Activated gamma-delta T cell treated with Interleukin-2 at 50 U/mL for 16 hours (primary cell): ENCODE results near the gene PDE4A.
"Not testable (repeated sequence)": the region's sequence is repeated elsewhere in the genome, so short reads cannot be mapped to it uniquely, and the experiment has no call there.

Experiments used
- DNase-seq: peaks from one replicate; pipeline ENCODE4 v3.0.0-alpha.2; 2020

The PDE4A gene

DNA sequence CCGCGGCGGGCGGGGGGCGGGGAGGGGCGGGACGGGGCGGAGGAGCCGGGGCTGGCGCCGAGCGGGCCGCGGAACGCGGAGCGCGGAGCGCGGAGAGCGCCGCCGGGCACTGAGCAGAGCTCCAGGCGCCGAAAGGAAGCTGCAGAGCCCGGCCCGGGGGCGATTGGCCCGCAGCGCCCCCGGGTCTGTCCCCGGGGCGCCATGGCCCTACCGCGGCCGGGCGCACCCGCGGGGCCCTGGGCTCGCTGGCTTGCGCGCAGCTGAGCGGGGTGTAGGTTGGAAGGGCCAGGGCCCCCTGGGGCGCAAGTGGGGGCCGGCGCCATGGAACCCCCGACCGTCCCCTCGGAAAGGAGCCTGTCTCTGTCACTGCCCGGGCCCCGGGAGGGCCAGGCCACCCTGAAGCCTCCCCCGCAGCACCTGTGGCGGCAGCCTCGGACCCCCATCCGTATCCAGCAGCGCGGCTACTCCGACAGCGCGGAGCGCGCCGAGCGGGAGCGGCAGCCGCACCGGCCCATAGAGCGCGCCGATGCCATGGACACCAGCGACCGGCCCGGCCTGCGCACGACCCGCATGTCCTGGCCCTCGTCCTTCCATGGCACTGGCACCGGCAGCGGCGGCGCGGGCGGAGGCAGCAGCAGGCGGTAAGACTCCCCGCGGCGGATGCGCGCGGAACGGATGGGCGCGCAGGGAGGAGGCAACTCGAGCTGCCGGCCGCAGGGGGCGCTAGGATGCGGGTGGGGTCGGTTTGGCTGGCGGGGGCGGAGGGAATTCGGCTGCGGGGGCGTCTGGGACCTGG is at the start of gene PDE4A:
TSS of gene PDE4A (plus strand) at position 95 of the 796 bp plus-strand sequence. CDS start at position 322, 227 bp downstream.
- DNase-seq = peak; percentile 51

DNA sequence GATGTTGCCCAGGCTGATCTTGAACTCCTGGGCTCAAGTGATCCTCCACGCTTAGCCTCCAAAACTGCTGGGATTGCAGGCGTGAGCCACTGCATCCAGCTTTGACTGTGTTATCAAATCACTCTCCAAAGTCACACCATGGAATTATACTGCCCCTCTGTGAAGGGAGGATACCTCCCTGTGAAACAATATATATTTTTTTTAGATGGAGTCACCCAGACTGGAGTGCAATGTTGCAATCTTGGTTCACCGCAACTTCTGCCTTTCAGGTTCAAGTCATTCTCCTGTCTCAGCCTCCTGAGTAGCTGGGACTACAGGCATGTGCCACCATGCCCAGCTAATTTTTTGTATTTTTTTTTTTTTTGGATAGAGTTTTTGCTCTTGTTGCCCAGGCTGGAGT is 47.6 kb upstream of the PDE4A start:
- DNase-seq = no peak

GRCh38 chr19:10374931-10375330 is 45.4 kb upstream of the PDE4A start:
- no peak for DNase-seq

- DNase-seq = not testable (repeated sequence)
Measured at GRCh38 chr19:10377140-10377640, 43.1 kb upstream of the PDE4A start.

- DNase-seq = no peak
Measured at GRCh38 chr19:10378124-10378523, 42.2 kb upstream of the PDE4A start.

DNA sequence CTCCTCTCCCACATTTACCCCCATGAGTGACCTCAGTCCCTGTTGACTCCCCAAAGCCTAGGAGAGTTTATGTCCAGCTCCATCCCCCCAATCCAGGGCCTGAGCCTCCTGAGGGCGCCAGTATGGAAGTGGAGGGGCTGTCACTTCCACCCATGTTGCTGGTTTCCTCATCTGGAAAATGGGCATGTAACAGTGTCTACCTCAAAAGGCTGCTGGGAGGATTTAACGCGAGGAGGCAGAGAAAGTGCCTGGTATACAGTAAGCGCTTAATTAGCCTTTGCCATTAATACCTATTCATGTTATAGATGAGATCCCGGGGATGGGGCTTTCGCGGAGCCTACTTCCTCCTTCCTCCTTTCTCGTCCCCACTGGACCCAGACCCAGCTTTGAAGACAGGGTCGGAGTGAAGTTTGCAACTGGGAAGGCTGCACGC is 40.4 kb upstream of the PDE4A start:
- no peak for DNase-seq

GRCh38 chr19:10380313-10381102 is 39.8 kb upstream of the PDE4A start, which contains the start of gene TYK2:
Gene TYK2, minus strand, starts transcription at chr19:10380572. Its CDS starts 2,166 bp downstream, at chr19:10378406.
- peak; percentile 94 for DNase-seq

DNA sequence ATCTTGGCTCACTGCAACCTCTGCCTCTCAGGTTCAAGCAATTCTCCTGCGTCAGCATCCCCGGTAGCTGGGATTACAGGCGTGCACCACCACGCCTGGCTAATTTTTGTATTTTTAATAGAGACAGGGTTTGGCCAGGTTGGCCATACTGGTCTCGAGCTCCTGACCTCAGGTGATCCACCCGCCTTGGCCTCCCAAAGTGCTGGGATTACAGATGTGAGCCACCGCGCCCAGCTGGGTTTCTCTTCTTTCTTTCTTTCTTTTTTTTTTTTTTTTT is 37.2 kb upstream of the PDE4A start:
- DNase-seq = not testable (repeated sequence)

- no peak for DNase-seq
Measured at GRCh38 chr19:10384580-10384979, 35.8 kb upstream of the PDE4A start.

- peak; percentile 87 for DNase-seq
Measured at GRCh38 chr19:10388957-10389356, 31.4 kb upstream of the PDE4A start.

- no peak for DNase-seq
Measured at GRCh38 chr19:10389863-10390262, 30.5 kb upstream of the PDE4A start.

- peak; percentile 63 for DNase-seq
Measured at GRCh38 chr19:10390652-10391286, 29.6 kb upstream of the PDE4A start.

DNA sequence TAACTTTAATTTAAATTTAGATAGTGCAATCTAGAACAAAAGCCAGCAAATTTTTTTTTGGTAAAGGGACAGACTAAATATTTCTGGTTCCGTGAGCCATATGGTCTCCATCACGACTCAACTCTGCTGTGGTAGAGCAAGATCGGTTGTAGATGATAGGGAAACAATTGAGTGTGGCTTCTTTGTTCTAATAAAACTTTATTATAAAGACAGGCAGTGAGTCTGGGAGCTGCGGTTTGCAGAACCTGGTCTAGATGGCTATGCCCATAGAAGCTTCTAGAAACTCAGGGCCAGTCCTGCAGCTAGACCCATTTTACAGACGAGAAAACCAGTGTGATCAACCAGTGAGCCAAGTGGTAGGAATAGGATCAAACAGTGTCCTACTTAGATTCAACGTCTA is 28.2 kb upstream of the PDE4A start:
- DNase-seq = no peak

DNA sequence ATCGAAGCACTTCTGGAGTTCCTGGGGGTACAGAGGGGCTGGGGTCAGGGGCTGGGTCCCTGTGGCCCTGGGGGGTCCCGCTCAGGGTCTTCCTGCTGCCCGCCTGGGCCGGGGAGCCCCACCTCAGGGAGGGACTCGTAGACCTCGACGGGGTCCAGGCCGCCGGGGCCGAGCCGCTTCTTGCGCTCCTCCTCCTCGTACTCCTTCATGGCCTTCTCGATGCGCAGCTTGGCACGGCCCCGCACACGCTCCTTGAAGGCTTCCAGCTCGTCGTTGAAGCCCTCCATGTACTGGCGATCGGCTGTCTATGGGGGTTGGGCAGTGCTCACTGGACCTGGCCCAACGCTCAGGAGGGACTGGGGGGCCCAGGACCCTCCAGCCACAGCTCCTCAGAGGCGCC is 27.2 kb upstream of the PDE4A start:
- DNase-seq = no peak

- DNase-seq = no peak
Measured at GRCh38 chr19:10395003-10395402, 25.3 kb upstream of the PDE4A start.

DNA sequence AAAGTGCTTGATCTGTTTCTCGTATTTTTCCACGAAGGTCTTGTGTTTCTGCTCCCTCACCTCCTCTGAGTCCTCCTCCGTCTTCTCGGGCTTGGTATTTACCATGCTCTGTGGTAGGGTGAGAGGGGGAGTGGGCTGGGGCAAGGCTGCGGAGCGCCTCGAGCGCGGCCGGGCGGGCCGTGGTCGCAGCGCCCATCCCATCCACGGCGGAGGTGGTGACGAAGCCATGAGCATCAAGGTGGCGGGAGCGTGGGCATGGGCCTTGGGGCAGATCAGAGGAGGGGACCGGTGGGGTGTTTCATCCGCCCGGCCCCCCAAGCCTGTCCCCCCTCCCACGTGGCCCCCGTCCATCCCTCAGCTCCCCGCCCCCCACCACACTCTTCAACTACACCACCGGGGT is 24.9 kb upstream of the PDE4A start:
- no peak for DNase-seq

GRCh38 chr19:10395917-10396316 is 24.4 kb upstream of the PDE4A start:
- DNase-seq = no peak

GRCh38 chr19:10398819-10399218 is 21.5 kb upstream of the PDE4A start:
- DNase-seq = no peak

GRCh38 chr19:10399340-10399739 is 21.0 kb upstream of the PDE4A start:
- DNase-seq = not testable (repeated sequence)

GRCh38 chr19:10399878-10400277 is 20.5 kb upstream of the PDE4A start:
- DNase-seq = no peak

DNA sequence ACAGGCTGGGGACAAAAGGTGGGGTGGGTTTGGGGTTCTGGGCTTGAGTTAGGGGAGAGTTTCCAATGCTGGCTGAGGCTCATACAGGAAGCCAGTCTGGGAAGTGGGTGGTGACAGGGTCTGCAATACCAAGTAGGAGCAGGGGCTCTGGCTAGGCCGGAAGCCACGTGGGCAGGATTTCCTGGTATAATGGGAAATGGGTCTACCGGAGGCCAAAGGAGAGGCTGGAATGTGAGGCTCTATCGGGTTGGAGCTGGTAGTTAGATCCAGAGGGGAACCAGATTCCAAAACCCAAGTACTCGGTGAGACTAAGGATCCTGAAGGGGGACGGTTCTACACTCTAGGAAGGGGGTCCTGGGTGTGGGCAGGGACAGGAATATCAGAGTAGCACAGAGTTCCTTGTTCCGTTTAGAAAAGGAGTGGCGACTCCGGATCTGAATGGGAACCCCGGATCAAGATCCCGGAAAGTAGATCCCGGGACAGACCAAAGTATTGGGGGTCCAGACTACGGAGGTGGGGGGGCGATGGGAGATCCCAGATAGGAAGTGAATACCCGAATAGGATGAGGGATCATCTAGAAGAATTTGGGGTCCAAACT is 17.8 kb upstream of the PDE4A start:
- no peak for DNase-seq

DNA sequence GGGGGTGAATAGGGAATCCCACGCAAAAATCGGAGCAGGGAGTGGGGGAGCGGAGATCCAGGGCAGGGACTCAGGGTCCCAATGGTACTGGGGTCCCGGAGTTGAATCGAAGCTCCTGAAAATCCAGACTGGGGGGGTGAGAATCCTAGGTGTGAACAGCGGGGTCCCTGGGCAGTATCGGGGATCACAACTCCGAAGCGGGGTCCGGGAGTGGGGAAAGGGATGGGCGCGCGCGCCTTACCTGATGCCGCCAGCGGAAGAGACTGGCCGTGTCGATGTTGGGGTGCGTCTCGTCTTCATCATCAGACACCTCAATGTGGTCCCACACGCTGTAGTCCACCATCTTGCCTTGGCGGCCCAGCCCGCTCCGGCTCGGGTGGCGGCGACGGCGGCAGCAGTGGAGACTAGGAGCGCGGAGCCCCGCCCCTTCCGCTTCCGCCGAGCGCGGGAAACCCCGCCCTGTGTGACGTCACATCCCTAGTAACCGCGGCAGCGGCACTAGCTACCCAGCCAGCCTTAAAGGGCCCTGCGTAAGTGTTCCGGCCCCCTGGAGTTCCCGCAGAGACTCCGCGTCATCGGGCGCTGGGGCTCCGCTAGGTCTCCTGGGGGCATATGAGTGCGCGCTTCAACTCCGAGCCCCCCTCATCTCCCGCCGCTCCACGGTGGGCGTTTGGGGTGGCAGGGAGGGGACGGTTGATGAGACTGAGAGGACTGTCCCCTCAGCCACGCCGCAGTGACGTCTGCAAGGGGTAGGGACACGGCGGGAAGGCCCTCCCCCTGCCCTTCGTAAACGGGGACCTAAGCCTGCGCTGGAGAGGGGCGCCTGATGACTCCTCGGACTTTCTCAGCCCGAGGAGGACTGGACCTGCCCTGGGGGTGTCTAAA is 17.0 kb upstream of the PDE4A start, which contains the start of gene CDC37:
TSS of gene CDC37 (minus strand) at position 406 of the 885 bp plus-strand sequence. CDS start at position 343, 63 bp downstream.
- peak; percentile 97 for DNase-seq
